Trophoblast cell (in vitro differentiated cells and primary cell): Measurements from ENCODE around the gene COPB2.

Experiments used
- DNase-seq, 2 donors: peaks; one replicate each; pipeline ENCODE4 v3.0.0-alpha.2; 2016
- H2AFZ ChIP-seq: 2 replicates; pipeline ENCODE4 v1.6.1; 2013; ENCODE audit warnings: low read length, moderate library complexity, mild to moderate bottlenecking; ENCODE audit not compliant: insufficient read depth, poor library complexity
- H2AK5ac ChIP-seq: 2 replicates; pipeline ENCODE4 v1.6.1; 2013; ENCODE audit warnings: mild to moderate bottlenecking, low read length
- H2BK120ac ChIP-seq: 2 replicates; pipeline ENCODE4 v1.6.1; 2013; ENCODE audit warnings: low read length, mild to moderate bottlenecking, moderate library complexity; ENCODE audit not compliant: insufficient read depth, poor library complexity
- H2BK12ac ChIP-seq: 2 replicates; pipeline ENCODE4 v1.6.1; 2013; ENCODE audit warnings: mild to moderate bottlenecking, low read length, moderate library complexity
- H2BK5ac ChIP-seq: 2 replicates; pipeline ENCODE4 v1.6.1; 2013; ENCODE audit warnings: low read length, low read depth, moderate library complexity, mild to moderate bottlenecking; ENCODE audit not compliant: poor library complexity
- H3K14ac ChIP-seq: 2 replicates; pipeline ENCODE4 v1.6.1; 2013; ENCODE audit warnings: mild to moderate bottlenecking, low read length
- H3K18ac ChIP-seq: 2 replicates; pipeline ENCODE4 v1.6.1; 2013; ENCODE audit warnings: mild to moderate bottlenecking, low read length
- H3K23ac ChIP-seq: 2 replicates; pipeline ENCODE4 v1.6.1; 2013; ENCODE audit warnings: low read length
- H3K27ac ChIP-seq: 2 replicates; pipeline ENCODE4 v1.5.1; 2013; ENCODE audit warnings: low read depth, mild to moderate bottlenecking, inconsistent platforms, low read length, moderate library complexity
- H3K27me3 ChIP-seq: 2 replicates; pipeline ENCODE4 v1.6.1; 2013; ENCODE audit warnings: inconsistent platforms, mild to moderate bottlenecking, low read length, moderate library complexity; ENCODE audit not compliant: insufficient read depth
- H3K36me3 ChIP-seq, 2 experiments: 1 replicate in 1 of 2; 2 replicates in 1 of 2; pipeline ENCODE4 v1.6.1; 2013; ENCODE audit warnings: low read length in 2 of 2, mild to moderate bottlenecking in 2 of 2, moderate library complexity in 1 of 2; ENCODE audit not compliant: insufficient read depth in 2 of 2, control insufficient read depth in 1 of 2
- H3K4ac ChIP-seq: 2 replicates; pipeline ENCODE4 v1.6.1; 2013; ENCODE audit warnings: low read depth, mild to moderate bottlenecking, low read length, moderate library complexity
- H3K4me1 ChIP-seq, 2 experiments: 1 replicate in 1 of 2; 2 replicates in 1 of 2; pipeline ENCODE4 v1.6.1; 2013; ENCODE audit warnings: low read length in 2 of 2, mild to moderate bottlenecking in 2 of 2, moderate library complexity in 1 of 2; ENCODE audit not compliant: insufficient read depth in 2 of 2, control insufficient read depth in 1 of 2
- H3K4me2 ChIP-seq: 2 replicates; pipeline ENCODE4 v1.6.1; 2013; ENCODE audit warnings: inconsistent platforms, mild to moderate bottlenecking, low read length, moderate library complexity
- H3K4me3 ChIP-seq: 2 replicates; pipeline ENCODE4 v1.5.1; 2013; ENCODE audit warnings: mild to moderate bottlenecking, low read depth, low read length, inconsistent platforms
- H3K79me1 ChIP-seq: one replicate; pipeline ENCODE4 v1.6.1; 2013; ENCODE audit warnings: low read length
- H3K79me2 ChIP-seq: 2 replicates; pipeline ENCODE4 v1.6.1; 2013; ENCODE audit warnings: low read length, mild to moderate bottlenecking; ENCODE audit not compliant: control insufficient read depth, insufficient read depth, poor library complexity
- H3K9ac ChIP-seq: 2 replicates; pipeline ENCODE4 v1.6.1; 2013; ENCODE audit warnings: mild to moderate bottlenecking, low read length
- H3K9me3 ChIP-seq: 2 replicates; pipeline ENCODE4 v1.6.1; 2013; ENCODE audit warnings: low read depth, mild to moderate bottlenecking, control low read depth, inconsistent platforms, low read length; ENCODE audit not compliant: insufficient read depth
- H4K12ac ChIP-seq: 2 replicates; pipeline ENCODE4 v1.6.1; 2013; ENCODE audit warnings: low read depth, mild to moderate bottlenecking, low read length, moderate library complexity
- H4K8ac ChIP-seq: 2 replicates; pipeline ENCODE4 v1.6.1; 2013; ENCODE audit warnings: low read depth, mild to moderate bottlenecking, low read length, moderate library complexity
- H4K91ac ChIP-seq: one replicate; pipeline ENCODE4 v1.6.1; 2013; ENCODE audit warnings: low read depth, mild to moderate bottlenecking, low read length, moderate library complexity
- WGBS: extraction: QIAGEN DNeasy Blood & Tissue Kit; methylation state at CpG from one replicate; pipeline ENCODE4 v1.1.7; 2013; ENCODE audit warnings: missing lambda C conversion rate; ENCODE audit not compliant: insufficient read length, insufficient coverage; ENCODE audit errors: extremely low coverage; 5-methylcytosine and 5-hydroxymethylcytosine counted together

The COPB2 gene

DNA sequence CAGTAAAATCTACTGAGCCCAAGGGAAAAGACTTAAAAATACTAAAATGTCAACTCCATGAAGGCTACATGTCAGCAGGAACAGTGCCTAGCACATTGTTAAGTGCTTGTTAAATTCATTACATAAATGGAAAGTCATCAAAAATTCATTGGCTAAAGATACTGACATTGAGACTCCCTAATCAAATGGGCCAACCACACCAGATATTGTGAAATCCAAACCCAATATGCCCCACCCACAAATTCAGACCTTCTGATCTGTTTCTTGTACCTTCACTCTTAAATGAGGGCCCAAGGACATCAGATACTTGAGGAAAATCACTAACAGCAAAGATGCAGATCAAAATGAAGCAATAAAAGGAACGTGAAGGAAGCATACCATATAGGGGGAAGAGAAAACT is 24.9 kb downstream of the COPB2 start:
- no peak overlapping the region for H3K4me2 ChIP-seq
- no peaks in the 10 kb centered on the region for H3K79me1 ChIP-seq
- H3K18ac ChIP-seq = no peak overlapping the region
- no peak overlapping the region for H3K27ac ChIP-seq
- no peak overlapping the region for H3K4me3 ChIP-seq
- no peaks in the 10 kb centered on the region for H3K27me3 ChIP-seq
- no peaks in the 10 kb centered on the region for H3K4me1 ChIP-seq
- H2AK5ac ChIP-seq = no peak overlapping the region
- DNase-seq = no peak
- no peak overlapping the region for H4K8ac ChIP-seq
- no peak overlapping the region for H2BK12ac ChIP-seq
- H3K36me3 ChIP-seq = peaks cover 14 to 41% of the 10 kb centered on the region in 2 experiments
- no peak overlapping the region for H4K12ac ChIP-seq
- H2AFZ ChIP-seq = no peak overlapping the region
- no peak overlapping the region for H3K23ac ChIP-seq
- no peaks in the 10 kb centered on the region for H3K9me3 ChIP-seq
- no peak overlapping the region for H3K14ac ChIP-seq
- H4K91ac ChIP-seq = no peak overlapping the region
- WGBS = no CpG with 5 or more reads among the region's 1 CpG
- H3K4ac ChIP-seq = no peak overlapping the region
- no peak overlapping the region for H3K9ac ChIP-seq
- H2BK120ac ChIP-seq = no peak overlapping the region
- no peak overlapping the region for H2BK5ac ChIP-seq
- H3K79me2 ChIP-seq = no peaks in the 10 kb centered on the region

DNA sequence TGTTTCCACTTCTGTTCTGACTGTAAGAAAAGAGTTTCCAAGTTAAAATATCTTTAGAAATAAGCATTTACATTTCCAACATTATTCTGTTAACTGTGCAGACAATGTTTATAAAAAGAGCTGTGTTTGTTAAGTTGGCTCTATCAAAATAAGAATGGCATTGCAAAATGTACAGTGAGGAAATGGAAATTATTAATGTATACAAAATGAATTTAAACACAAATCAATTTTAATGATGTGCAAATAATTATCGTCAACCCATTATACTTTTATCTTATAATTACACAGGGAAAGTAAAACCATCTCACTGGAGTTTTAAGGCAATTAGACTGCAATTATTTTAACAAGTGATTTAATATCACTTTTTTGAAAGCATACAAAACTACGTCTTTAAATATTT is 28.2 kb downstream of the COPB2 start:
- H3K79me2 ChIP-seq = no peaks in the 10 kb centered on the region
- no peak overlapping the region for H3K4ac ChIP-seq
- no peak overlapping the region for H4K8ac ChIP-seq
- H4K12ac ChIP-seq = no peak overlapping the region
- WGBS = no CpG with 5 or more reads among the region's 2 CpGs
- H3K23ac ChIP-seq = no peak overlapping the region
- no peak overlapping the region for H3K4me3 ChIP-seq
- H4K91ac ChIP-seq = no peak overlapping the region
- no peak overlapping the region for H3K18ac ChIP-seq
- H3K27ac ChIP-seq = no peak overlapping the region
- no peak overlapping the region for H3K9ac ChIP-seq
- no peak overlapping the region for H2AK5ac ChIP-seq
- no peak overlapping the region for H2BK120ac ChIP-seq
- peaks cover 15 to 42% of the 10 kb centered on the region in 2 experiments for H3K36me3 ChIP-seq
- no peak overlapping the region for H2BK5ac ChIP-seq
- H3K4me1 ChIP-seq = no peaks in the 10 kb centered on the region
- H2BK12ac ChIP-seq = no peak overlapping the region
- no peak overlapping the region for H2AFZ ChIP-seq
- DNase-seq = no peak
- no peaks in the 10 kb centered on the region for H3K9me3 ChIP-seq
- no peaks in the 10 kb centered on the region for H3K79me1 ChIP-seq
- no peak overlapping the region for H3K14ac ChIP-seq
- no peak overlapping the region for H3K4me2 ChIP-seq
- no peaks in the 10 kb centered on the region for H3K27me3 ChIP-seq

DNA sequence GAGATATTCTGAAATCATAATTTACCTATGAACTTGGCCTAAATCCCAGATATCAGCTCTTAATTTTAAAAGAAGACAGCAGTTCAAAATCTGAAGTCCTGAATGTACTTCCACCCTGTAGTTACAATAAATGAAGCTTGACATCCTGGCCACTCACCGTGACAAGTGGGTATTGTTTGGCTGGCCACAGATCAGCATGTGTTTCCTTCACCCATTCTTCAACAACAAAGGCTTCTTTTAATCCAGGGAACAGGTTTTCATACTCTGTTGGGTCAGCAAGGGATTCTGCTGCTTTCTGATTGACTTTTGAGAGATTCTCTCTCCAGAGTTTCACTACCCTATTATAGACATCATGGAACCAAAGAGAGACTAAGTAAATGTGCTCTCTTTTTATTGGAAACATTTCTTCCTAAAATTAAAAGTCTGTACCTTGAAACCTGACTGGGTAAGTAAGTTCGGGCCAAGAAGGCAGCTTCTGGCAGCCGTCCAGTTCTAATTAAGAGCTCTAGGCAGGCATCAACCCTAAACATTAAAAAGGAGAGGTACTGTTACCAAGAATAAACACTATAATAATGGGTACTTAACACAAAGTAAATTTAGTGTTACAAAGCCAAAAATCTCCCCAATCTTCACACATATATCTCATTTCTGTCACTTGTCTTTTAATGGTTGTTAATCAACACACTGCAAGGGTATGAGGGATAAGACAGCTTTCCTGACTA is 30.4 kb downstream of the COPB2 start:
- H3K4me3 ChIP-seq = no peak overlapping the region
- no peak overlapping the region for H4K8ac ChIP-seq

DNA sequence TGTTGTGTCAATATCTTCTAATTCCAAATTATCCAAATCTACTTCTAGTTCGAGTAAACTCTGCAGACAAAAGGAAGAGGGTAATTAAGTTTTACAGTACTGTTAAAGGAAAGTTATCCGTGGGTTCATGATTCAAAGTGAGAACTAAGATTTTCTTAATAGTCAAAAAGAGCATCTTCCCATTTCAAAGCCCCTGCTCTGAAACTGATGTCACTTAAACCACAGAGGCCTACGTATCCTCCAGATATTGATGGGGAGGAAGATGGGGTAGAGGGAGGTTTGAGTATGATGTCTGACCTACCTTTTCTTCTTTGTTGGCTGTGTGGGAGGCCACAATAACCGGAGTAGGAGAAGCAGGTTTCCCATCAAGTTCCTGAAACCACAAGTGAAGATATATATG is 31.5 kb downstream of the COPB2 start:
- no peak overlapping the region for H2BK12ac ChIP-seq
- no peak overlapping the region for H3K4me2 ChIP-seq
- H3K18ac ChIP-seq = no peak overlapping the region
- DNase-seq = no peak
- no peaks in the 10 kb centered on the region for H3K79me2 ChIP-seq
- no peaks in the 10 kb centered on the region for H3K27me3 ChIP-seq
- no peak overlapping the region for H4K12ac ChIP-seq
- no peak overlapping the region for H3K14ac ChIP-seq
- no peaks in the 10 kb centered on the region for H3K4me1 ChIP-seq
- H4K91ac ChIP-seq = no peak overlapping the region
- peaks cover 20 to 47% of the 10 kb centered on the region in 2 experiments for H3K36me3 ChIP-seq
- no peak overlapping the region for H3K23ac ChIP-seq
- H3K9ac ChIP-seq = no peak overlapping the region
- H2BK120ac ChIP-seq = no peak overlapping the region
- no peaks in the 10 kb centered on the region for H3K79me1 ChIP-seq
- no peak overlapping the region for H3K4ac ChIP-seq
- no CpG with 5 or more reads among the region's 4 CpGs for WGBS
- H2AFZ ChIP-seq = no peak overlapping the region
- no peak overlapping the region for H3K27ac ChIP-seq
- no peaks in the 10 kb centered on the region for H3K9me3 ChIP-seq
- no peak overlapping the region for H2AK5ac ChIP-seq
- H4K8ac ChIP-seq = no peak overlapping the region
- H3K4me3 ChIP-seq = no peak overlapping the region
- H2BK5ac ChIP-seq = no peak overlapping the region

More for the DNA sequence above, 30.4 kb downstream of the COPB2 start:
- H3K4me1 ChIP-seq = no peaks in the 10 kb centered on the region
- H2AFZ ChIP-seq = no peak overlapping the region
- H2BK5ac ChIP-seq = no peak overlapping the region
- no peaks in the 10 kb centered on the region for H3K79me1 ChIP-seq
- DNase-seq = no peak
- H2AK5ac ChIP-seq = no peak overlapping the region
- peaks cover 22 to 53% of the 10 kb centered on the region in 2 experiments for H3K36me3 ChIP-seq
- H3K9me3 ChIP-seq = no peaks in the 10 kb centered on the region
- no peak overlapping the region for H2BK12ac ChIP-seq
- no peak overlapping the region for H4K12ac ChIP-seq
- no peak overlapping the region for H3K9ac ChIP-seq
- H2BK120ac ChIP-seq = no peak overlapping the region
- no peak overlapping the region for H3K18ac ChIP-seq
- H3K79me2 ChIP-seq = no peaks in the 10 kb centered on the region
- H4K91ac ChIP-seq = no peak overlapping the region
- H3K14ac ChIP-seq = no peak overlapping the region
- WGBS = no CpG with 5 or more reads among the region's 3 CpGs
- H3K27me3 ChIP-seq = no peaks in the 10 kb centered on the region
- H3K4me2 ChIP-seq = no peak overlapping the region
- H3K27ac ChIP-seq = no peak overlapping the region
- no peak overlapping the region for H3K23ac ChIP-seq
- no peak overlapping the region for H3K4ac ChIP-seq
